ENCODE data around the gene CLRN1.

The CLRN1 gene

GRCh38 chr3:150917951-150918350, 54.6 kb downstream of the CLRN1 start:
- no peak for DNase-seq

DNA sequence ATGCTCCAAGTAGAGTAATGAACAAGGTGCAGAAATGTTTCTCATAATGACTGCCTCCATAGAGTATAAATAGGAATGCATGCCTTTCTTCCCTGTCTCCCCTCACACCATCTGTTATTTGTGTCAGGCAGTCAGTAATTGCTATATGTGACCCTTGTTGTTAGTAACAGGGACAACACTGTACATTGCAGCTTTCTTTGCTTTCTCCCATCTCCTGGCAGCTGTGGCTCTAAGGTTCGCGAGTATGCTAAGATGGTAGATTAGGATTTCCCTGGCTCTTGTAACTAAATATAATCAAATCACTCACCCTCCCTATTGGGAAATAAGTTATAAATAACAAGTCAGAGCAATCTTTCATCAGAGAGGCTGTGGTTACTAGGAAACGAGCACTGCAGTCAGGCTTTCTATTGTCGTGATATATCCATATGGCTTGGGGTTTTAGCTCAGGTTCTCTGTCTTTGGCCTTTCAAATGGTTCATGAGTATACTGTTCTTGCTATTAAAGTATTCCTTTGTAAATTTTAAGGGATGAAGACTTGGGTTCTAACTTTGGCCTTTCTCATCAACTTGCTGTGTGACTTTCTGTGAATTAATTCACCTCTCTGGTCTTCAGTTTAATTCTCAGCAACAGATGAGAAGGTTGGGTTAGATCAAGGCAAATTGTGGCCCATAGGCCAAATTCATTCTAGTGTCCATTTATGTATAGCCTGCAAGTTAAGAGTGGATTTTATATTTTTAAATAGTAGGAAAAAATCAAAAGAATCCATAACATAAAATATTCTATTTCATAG, 59.2 kb downstream of the CLRN1 start:
- no peak for DNase-seq

GRCh38 chr3:150912501-150912900, 60.0 kb downstream of the CLRN1 start:
- no peak for DNase-seq

DNA sequence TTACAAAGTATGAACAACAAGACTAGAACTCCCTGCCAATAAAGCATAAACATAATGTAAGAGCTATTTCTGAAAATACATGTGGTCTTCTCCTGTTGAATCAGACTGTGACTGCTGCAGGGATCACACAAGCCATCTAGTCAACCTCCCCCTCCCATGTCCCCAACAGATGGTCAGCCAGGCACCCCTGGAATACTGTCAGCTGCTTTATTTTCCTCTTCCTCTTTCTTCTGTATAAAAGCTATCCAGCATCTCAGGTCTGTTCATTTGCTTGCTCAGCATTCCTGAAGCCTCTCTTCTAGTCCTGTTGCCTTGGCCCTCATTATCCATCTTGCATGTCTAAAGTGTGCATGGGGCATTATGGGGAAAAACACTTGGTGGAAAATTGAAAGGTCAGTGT, 60.8 kb downstream of the CLRN1 start:
- no peak for DNase-seq

- no peak for DNase-seq
Observed at GRCh38 chr3:150906461-150906860, 66.1 kb downstream of the CLRN1 start.

DNA sequence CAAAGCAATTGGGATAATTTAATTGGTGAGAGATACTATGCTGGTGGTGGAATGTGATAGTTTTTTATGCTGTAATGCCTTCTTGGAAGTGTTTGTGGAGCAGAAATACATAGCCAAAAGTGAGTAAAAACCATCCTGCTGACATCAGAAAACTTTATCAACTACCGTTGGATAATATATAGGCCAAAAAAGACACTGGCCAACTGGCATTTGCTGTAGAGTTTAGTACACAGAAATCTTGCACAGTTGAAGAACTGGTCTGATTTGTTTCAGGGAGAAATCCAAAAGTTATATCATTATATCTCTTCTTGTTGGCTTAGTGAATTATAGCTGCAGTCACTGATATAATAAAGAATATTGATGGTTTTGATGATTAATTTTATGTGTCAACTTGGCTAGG, 66.8 kb downstream of the CLRN1 start:
- no peak for DNase-seq

DNA sequence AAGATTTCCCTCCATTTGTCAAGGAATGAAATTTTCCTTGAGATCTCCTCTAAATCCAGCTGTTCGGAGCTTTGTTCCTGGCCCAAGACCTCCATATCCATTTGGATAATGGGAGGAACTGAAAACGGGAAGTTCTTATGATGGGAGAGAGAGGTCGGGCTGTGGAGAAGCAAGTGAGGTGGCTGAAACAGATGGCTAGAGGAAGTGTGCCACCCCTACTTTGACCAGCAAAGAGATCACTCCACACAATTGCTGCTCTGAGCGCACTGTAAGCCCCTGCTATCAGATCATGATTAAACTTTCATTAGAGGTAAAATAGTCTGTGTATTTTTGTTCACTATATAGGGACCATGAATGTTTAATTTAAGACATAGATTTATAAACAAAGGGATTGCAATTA, 67.2 kb downstream of the CLRN1 start, which contains the start of gene MINDY4B:
MINDY4B (minus strand) TSS at position 101 of the 400 bp plus-strand sequence; CDS start at position 101, 0 bp downstream.
- no peak for DNase-seq

- DNase-seq = no peak
Observed at GRCh38 chr3:150902988-150903387, 69.5 kb downstream of the CLRN1 start.

DNA sequence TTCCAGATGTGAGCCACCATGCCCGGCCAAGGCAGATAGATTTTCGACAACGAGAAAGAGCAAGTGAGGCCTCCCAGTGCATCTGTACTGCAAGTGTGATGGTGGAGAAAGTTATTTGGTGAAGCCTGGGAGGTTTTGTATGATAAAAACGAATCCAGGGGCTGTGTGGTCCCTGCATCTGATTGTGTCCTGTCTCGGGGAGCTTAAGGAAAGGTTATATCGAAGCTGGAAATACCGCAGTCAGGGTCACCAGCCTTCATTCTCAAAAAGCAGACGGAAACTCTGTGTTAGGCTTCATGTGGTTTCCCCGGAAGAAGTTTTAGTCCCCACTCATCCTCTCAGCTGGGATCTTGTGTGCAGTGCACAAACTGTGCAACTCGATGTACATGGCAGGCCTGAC, 70.7 kb downstream of the CLRN1 start:
- DNase-seq = no peak

DNA sequence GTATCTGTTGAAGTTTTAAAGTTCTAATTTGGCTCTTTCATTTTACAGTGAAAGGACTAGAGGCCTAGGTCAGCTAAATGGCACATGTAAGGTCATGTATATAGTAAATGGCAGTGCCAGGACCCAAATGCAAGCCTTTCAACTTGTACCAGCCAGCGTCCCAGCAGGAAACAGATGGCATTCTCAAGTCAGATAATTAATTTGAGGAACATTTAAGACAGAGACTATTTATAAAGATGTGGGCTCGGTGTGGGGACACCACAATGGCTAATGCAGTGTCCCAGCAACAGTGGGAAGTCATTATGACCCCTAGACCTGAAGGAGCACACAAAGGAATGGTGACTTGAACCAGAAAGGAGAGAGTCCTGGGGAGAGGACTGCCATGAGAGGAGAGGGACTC, 73.4 kb downstream of the CLRN1 start:
- peak in 1 of 2 donors; percentile 65 for DNase-seq

DNA sequence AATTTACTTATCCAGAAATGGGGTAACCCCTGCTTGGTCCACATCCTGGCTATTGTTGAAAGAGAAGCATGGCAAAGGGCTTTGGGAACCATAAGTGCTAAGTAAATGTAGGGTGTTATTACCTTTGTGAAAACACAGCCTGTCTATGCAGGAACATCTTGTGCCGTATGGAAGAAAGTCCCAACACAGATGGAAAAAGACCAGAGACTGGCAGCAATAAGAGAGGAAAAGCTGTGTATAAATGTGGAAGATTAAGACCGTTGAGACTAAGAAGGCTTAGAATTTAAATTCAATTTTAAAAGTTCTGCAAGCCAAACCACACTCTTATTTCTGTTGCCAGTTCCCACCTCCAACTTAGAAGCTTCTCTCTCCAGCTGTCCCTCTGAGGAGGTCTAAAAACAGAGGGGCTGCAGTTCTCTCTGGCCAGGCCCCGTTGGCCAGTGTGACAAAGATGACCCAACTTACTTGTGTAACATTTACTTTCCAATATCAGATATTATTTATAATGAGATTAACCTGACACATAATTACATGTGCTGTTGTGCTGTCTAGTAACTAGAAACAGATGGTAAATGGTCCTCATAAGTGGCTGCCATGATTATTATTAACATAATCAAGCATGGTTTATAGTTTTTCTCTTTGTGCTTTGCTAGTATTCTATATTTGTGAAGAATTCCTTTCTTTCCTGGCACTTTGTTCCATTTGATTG, 74.3 kb downstream of the CLRN1 start:
- no peak for DNase-seq

GRCh38 chr3:150897592-150897991, 74.9 kb downstream of the CLRN1 start:
- DNase-seq = no peak

DNA sequence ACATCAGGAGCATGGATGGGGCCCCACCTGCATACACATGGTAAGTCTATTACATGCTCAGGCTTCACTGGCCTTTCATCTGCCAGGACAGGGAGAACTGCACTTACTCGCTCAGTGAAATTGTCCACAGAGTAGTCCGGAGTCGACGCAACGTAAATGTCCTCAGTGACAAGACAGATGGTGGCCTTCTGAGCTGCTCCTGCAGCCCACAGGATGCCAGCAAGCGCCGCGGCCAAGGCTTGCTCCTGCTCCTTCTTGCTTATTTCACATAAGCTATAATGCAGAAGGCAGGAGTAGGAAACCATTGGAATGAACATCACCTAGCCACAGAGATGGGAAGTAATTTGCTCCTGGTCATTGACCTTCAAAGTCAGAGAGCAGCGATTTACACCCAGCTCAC, 81.7 kb downstream of the CLRN1 start:
- DNase-seq = no peak

GRCh38 chr3:150890295-150890694, 82.2 kb downstream of the CLRN1 start:
- peak in 1 of 2 donors; percentile 47 for DNase-seq

GRCh38 chr3:150889106-150889505, 83.4 kb downstream of the CLRN1 start:
- DNase-seq = no peak

DNA sequence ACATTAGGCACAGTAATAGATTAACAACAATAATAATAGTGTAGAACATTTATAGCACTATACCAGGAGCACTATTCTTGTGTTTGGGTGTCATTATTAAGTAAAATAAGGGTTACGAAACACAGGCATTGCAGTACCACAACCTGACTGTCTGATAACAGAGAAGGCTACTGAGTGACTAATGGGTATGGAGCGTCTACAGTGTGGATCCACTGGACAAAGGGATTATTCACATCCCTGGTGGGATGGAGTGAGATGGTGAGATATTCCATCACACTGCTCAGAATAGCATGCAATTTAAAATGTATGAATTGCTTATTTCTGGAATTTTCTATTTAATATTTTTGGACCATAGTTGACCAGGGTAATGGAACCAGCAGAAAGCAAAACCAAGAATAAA, 85.5 kb downstream of the CLRN1 start:
- no peak for DNase-seq

DNA sequence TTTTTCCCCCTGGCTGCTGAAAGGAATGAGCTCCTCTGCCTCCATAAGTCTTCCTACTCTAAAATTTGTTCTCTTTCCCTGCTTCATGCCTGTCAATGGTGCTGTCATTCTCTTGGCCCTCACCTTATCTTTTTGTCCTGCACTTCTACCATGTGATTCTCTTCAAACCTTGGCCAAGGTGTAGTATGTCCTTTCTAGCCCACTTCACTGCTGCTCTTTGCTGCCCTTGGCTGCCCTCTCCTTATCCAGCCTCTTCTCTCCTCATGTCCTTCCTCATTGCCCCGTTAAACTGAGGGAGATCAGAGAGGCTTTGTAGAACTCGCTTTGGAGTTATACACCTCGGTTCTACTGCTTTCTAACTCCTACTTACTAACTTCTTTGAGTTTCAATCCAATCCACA, 87.0 kb downstream of the CLRN1 start:
- DNase-seq = no peak

GRCh38 chr3:150878996-150879575, 93.4 kb downstream of the CLRN1 start:
- DNase-seq = no peak

DNA sequence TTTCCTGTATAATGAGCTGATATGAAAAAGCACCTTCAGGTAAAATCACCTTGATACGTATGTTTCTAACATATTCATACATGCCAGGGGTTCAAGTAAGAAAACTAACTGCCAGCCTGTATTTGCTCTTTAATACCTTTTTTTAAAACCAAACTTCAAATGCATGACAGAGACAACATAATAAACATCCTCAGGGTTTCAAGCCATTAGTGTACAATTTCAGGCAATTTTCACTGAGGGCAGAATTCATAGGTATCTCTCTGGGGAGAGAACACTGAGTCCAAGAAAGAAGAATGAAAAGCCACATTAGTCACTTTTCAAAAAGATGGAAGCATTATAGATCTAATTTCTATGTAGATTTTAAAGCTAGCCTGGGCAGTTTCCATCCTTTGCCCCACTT, 94.2 kb downstream of the CLRN1 start:
- no peak for DNase-seq

DNA sequence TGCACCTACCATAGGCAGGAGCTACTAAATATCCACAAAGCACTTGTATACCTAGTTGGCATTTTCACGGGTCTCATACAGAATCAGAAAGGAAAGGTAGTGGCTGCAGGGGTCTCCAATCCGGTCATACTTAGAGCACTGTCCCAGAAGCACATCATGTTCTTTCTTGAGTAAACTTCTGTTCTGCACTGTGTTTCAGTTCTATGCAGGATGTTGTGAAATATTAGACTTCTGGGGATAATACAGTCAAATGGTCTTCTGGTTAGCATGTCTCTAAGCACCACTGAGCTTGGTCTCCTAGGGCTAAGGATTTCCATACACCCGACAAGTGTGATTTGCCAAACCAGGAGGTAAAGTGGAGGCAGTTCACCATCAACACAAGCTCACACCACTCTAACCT, 95.2 kb downstream of the CLRN1 start:
- no peak for DNase-seq

- DNase-seq = no peak
Observed at GRCh38 chr3:150876611-150877265, 95.8 kb downstream of the CLRN1 start.
